GM12872 (cell line): ENCODE measurements around the gene EMP2.

Source experiments
- CTCF ChIP-seq: IDR thresholded peaks from 3 replicates; pipeline ENCODE4 v1.5.1; 2011; ENCODE audit warnings: low read depth, mild to moderate bottlenecking, low read length, moderate library complexity; ENCODE audit not compliant: insufficient read depth

The EMP2 gene

GRCh38 chr16:10539236-10539635 lies 41.2 kb downstream of the EMP2 start:
- no peak for TF ChIP-seq CTCF

GRCh38 chr16:10538583-10538982 lies 41.8 kb downstream of the EMP2 start:
- TF ChIP-seq CTCF = no peak

- no peak for TF ChIP-seq CTCF
These were observed 42.5 kb downstream of the EMP2 start for GRCh38 chr16:10537946-10538345.

- TF ChIP-seq CTCF = no peak
These were observed 43.5 kb downstream of the EMP2 start for GRCh38 chr16:10536814-10537389.

- no peak for TF ChIP-seq CTCF
These were observed 44.9 kb downstream of the EMP2 start for GRCh38 chr16:10535461-10535860.

GRCh38 chr16:10534748-10535147 lies 45.6 kb downstream of the EMP2 start:
- TF ChIP-seq CTCF = no peak

- TF ChIP-seq CTCF = no peak
These were observed 48.8 kb downstream of the EMP2 start for GRCh38 chr16:10531582-10531981.

- no peak for TF ChIP-seq CTCF
These were observed 49.7 kb downstream of the EMP2 start for GRCh38 chr16:10530685-10531084.
